K562 (cell line): Measurements from ENCODE around the gene TMEM61. TPM values are rescaled to one million over a fixed set of nuclear protein-coding genes. Genes with fewer than 3 reads are reported as not detected.

Experiments
- ATAC-seq: fragments of 200-7000 bp; cut with Tn5 transposase; 3 replicates; pipeline ENCODE4 v1.9.1; 2020; ENCODE audit warnings: moderate library complexity
- Bru-seq: library from RNA; stranded (reverse); fragments of 400-500 nt; gene quantifications from one replicate; lab custom pipeline; 2021; lab: Mats Ljungman, UMichigan
- BruChase-seq, 2 experiments: library from RNA; stranded (reverse); fragments of 400-500 nt; gene quantifications; one replicate each; lab custom pipeline; 2021; lab: Mats Ljungman, UMichigan
- BruUV-seq: library from RNA; stranded (reverse); fragments of 400-500 nt; replicated peaks from 2 replicates; lab custom pipeline; 2021; lab: Mats Ljungman, UMichigan
- CTCF ChIA-PET: fragments of 300-600 bp; formaldehyde crosslinking; extraction: SDS; loops from one replicate; lab custom pipeline; 2021; ENCODE audit warnings: low intra/inter-chr PET ratio; lab: Yijun Ruan, JAX
- POLR2A ChIA-PET: fragments of 300-600, 350-650 bp; sonication (Branson Sonifier 250); formaldehyde crosslinking; extraction: SDS; loops from one replicate; lab custom pipeline; 2021; ENCODE audit warnings: antibody characterized with exemption, inconsistent platforms; lab: Yijun Ruan, JAX
- DNase-seq, 4 experiments: peaks; one replicate each; pipeline versions ENCODE4 v3.0.0 to v3.0.0-alpha.2; 2011 to 2018; ENCODE audit warnings: low spot score in 3 of 4, mixed read lengths in 3 of 4; ENCODE audit errors: extremely low read depth in 1 of 4
- FAIRE-seq: peaks from 2 replicates; lab custom pipeline; 2011; peaks lifted over from hg19 to GRCh38; lab: Jason Lieb, UNC
- H2AFZ ChIP-seq: 2 replicates; pipeline ENCODE4 v1.6.0; 2011; ENCODE audit warnings: low read depth, low read length, control low read depth, inconsistent platforms
- H3K27ac ChIP-seq: fragments of 200-600 bp; 3 replicates; pipeline ENCODE4 v1.8.0; 2011; ENCODE audit warnings: low read depth, mild to moderate bottlenecking, control low read depth, inconsistent platforms, low read length, moderate library complexity, mixed read lengths; ENCODE audit errors: extremely low read depth
- H3K27me3 ChIP-seq, 2 experiments: fragments of 300-600 bp in 1 of 2; 2 replicates in 1 of 2; 3 replicates in 1 of 2; pipeline versions ENCODE4 v1.6.0 to v1.8.0; 2011; ENCODE audit warnings: inconsistent platforms in 2 of 2, low read length in 2 of 2, mild to moderate bottlenecking in 1 of 2, mixed read lengths in 1 of 2, moderate library complexity in 1 of 2; ENCODE audit not compliant: control insufficient read depth in 2 of 2, insufficient read depth in 2 of 2
- H3K36me3 ChIP-seq: fragments of 300-600 bp; 3 replicates; pipeline ENCODE4 v1.8.0; 2011; ENCODE audit warnings: mild to moderate bottlenecking, low read length, inconsistent platforms; ENCODE audit not compliant: control insufficient read depth, insufficient read depth
- H3K4me1 ChIP-seq, 2 experiments: fragments of 200-600 bp in 1 of 2; replicated peaks in 1 of 2; 2 replicates in 1 of 2; 3 replicates in 1 of 2; pipeline versions ENCODE4 v1.5.1 to v1.8.0; 2011; ENCODE audit warnings: inconsistent platforms in 2 of 2, low read length in 2 of 2, mild to moderate bottlenecking in 1 of 2, mixed read lengths in 1 of 2, moderate library complexity in 1 of 2; ENCODE audit not compliant: control insufficient read depth in 2 of 2, insufficient read depth in 2 of 2
- H3K4me2 ChIP-seq: 2 replicates; pipeline ENCODE4 v1.6.1; 2011; ENCODE audit warnings: low read length, control low read depth, inconsistent platforms, mixed read lengths; ENCODE audit not compliant: insufficient read depth
- H3K4me3 ChIP-seq: fragments of 200-600 bp; sonication (generic), shearing (Covaris generic); 2 replicates; pipeline ENCODE4 v1.5.1; 2016; ENCODE audit warnings: control low read depth, inconsistent platforms
- H3K79me2 ChIP-seq: fragments of 200-600 bp; 3 replicates; pipeline ENCODE4 v1.8.0; 2011; ENCODE audit warnings: low read length, inconsistent platforms; ENCODE audit not compliant: control insufficient read depth, insufficient read depth
- H3K9ac ChIP-seq, 2 experiments: 2 replicates each; pipeline versions ENCODE4 v1.6.0 to v1.6.1; 2011; ENCODE audit warnings: low read depth in 2 of 2, low read length in 2 of 2, control low read depth in 1 of 2, inconsistent platforms in 1 of 2, mild to moderate bottlenecking in 1 of 2, mixed read lengths in 1 of 2; ENCODE audit not compliant: insufficient read depth in 1 of 2
- H3K9me1 ChIP-seq: one replicate; pipeline ENCODE4 v1.6.0; 2011; ENCODE audit warnings: inconsistent platforms, mild to moderate bottlenecking, low read length, moderate library complexity; ENCODE audit not compliant: control insufficient read depth, insufficient read depth
- H3K9me3 ChIP-seq: replicated peaks from 2 replicates; pipeline ENCODE4 v1.5.1; 2011; ENCODE audit warnings: low read depth, low read length, inconsistent platforms; ENCODE audit not compliant: control insufficient read depth, insufficient read depth
- H4K20me1 ChIP-seq: replicated peaks from 2 replicates; pipeline ENCODE4 v1.6.1; 2011; ENCODE audit warnings: low read length, inconsistent platforms, mixed read lengths; ENCODE audit not compliant: control insufficient read depth, insufficient read depth
- PCBP2 ChIP-seq: fragments of 200-400 bp; formaldehyde crosslinking; IDR thresholded peaks from 2 replicates; pipeline ENCODE4 v1.6.1; 2018; ENCODE audit warnings: low read length, low read depth, mild to moderate bottlenecking, moderate library complexity; ENCODE audit not compliant: poor library complexity, severe bottlenecking
- ZNF57 ChIP-seq: fragments of 450-650 bp; formaldehyde crosslinking; IDR thresholded peaks from 2 replicates; pipeline ENCODE4 v1.4.0; 2020; ENCODE audit warnings: mild to moderate bottlenecking, moderate library complexity
- WGBS: fragments of 100-300 bp; shearing (Covaris generic); methylation state at CpG from one replicate; pipeline ENCODE4 v1.1.6; 2016; ENCODE audit warnings: low coverage, mixed read lengths; ENCODE audit not compliant: insufficient coverage; ENCODE audit errors: missing lambda C conversion rate; 5-methylcytosine and 5-hydroxymethylcytosine counted together
- in situ Hi-C: fragments of 300-500 bp; cut with MboI; formaldehyde crosslinking; loops from 4 replicates; pipeline ENCODE4 v1.15.0; 2018; ENCODE audit warnings: inconsistent platforms, mixed read lengths
- intact Hi-C: fragments of 100-400 bp; cut with micrococcal nuclease; formaldehyde crosslinking; loops from 2 replicates; pipeline ENCODE4 v1.14.2; 2022
- long read RNA-seq, 3 experiments: library from polyadenylated mRNA in 2 of 3; library from RNA in 1 of 3; unstranded in 2 of 3; stranded (forward) in 1 of 3; transcript quantifications; one replicate each; pipeline ENCODE4 v2.0.0, GENCODE V29; 2019 to 2022
- polyA minus RNA-seq, 3 experiments: library from RNA; depleted of rRNA, polyadenylated mRNA; stranded (reverse); fragments of >200 nt; gene quantifications; 2 replicates each; pipeline ENCODE4 v1.2.3, GENCODE V29; 2011
- polyA plus RNA-seq, 8 experiments: library from polyadenylated mRNA; depleted of rRNA in 4 of 8; stranded (reverse) in 5 of 8; unstranded in 3 of 8; fragments of >200 nt; fragmentation: Nextera tagmentation in 2 of 8; fragmentation: Illumina TruSeq in 1 of 8; extraction: Ambion mirVana in 2 of 8; extraction: Trizol in 1 of 8; gene quantifications; 2 replicates each; pipeline versions ENCODE4 v1.2.1 to v1.2.3, GENCODE V29; 2011 to 2014; ENCODE audit warnings: inconsistent platforms in 1 of 8, missing spikeins in 1 of 8
- total RNA-seq, 7 experiments: library from RNA; depleted of rRNA in 6 of 7; stranded (reverse); fragments of >200 nt in 6 of 7; fragmentation: Illumina TruSeq in 2 of 7; extraction: Trizol in 2 of 7; gene quantifications; 2 replicates each; pipeline versions ENCODE4 v1.2.1 to v1.2.3, GENCODE V29; 2011 to 2021; ENCODE audit warnings: low replicate concordance in 1 of 7
- TF ChIP-seq, protein P1 (sequence below): sonication (generic); formaldehyde crosslinking; IDR thresholded peaks from 2 replicates; pipeline ENCODE4 v1.4.0; 2020; ENCODE audit warnings: mild to moderate bottlenecking, missing genetic modification reagents
- TF ChIP-seq, protein P2 (sequence below): fragments of 200-800 bp; sonication (Bioruptor generic); IDR thresholded peaks from 2 replicates; pipeline ENCODE4 v1.6.1; 2017; ENCODE audit warnings: missing genetic modification characterization, missing compliant biosample characterization
- TF ChIP-seq, protein P3 (sequence below): fragments of 450-650 bp; IDR thresholded peaks from 2 replicates; pipeline ENCODE4 v1.6.1; 2016; ENCODE audit warnings: low read depth, mild to moderate bottlenecking, moderate library complexity

The TMEM61 gene
- total RNA-seq (2011; cell fraction: chromatin; rRNA removed; ENCODE audit: low replicate concordance): not detected in 2 replicates
- not detected in 2 replicates for total RNA-seq (2011; cell fraction: nucleolus; rRNA removed)
- total RNA-seq (2011; cell fraction: nucleoplasm; rRNA removed): not detected in 2 replicates
- total RNA-seq (2014; rRNA removed): not detected in 2 replicates
- not detected in 2 replicates for total RNA-seq (2014; rRNA removed; fragmentation: Illumina TruSeq; extraction: Trizol)
- not detected in 2 replicates for total RNA-seq (2015; rRNA removed; fragmentation: Illumina TruSeq; extraction: Trizol)
- not detected in 2 replicates for total RNA-seq (2021)
- polyA plus RNA-seq (2011; rRNA removed): not detected in 2 replicates
- polyA plus RNA-seq (2011; cell fraction: cytosol; rRNA removed): not detected in 2 replicates
- polyA plus RNA-seq (2011; cell fraction: nucleus; rRNA removed): not detected in 2 replicates
- polyA plus RNA-seq (2012): not detected in 2 replicates
- not detected in 2 replicates for polyA plus RNA-seq (2014; fragmentation: Illumina TruSeq; extraction: Trizol)
- not detected for polyA plus RNA-seq (2014; fragmentation: Nextera tagmentation; extraction: Ambion mirVana)
- polyA plus RNA-seq (2014; rRNA removed): not detected in 2 replicates
- polyA minus RNA-seq (2011; rRNA and poly(A)+ RNA removed): not detected in 2 replicates
- polyA minus RNA-seq (2011; cell fraction: cytosol; rRNA and poly(A)+ RNA removed): not detected in 2 replicates
- polyA minus RNA-seq (2011; cell fraction: nucleus; rRNA and poly(A)+ RNA removed): not detected in 2 replicates
- not detected for Bru-seq, nascent RNA
- BruChase-seq, experiment 1, labeled RNA remaining after a 2-hour chase: not detected
- BruChase-seq, experiment 2, labeled RNA remaining after a 6-hour chase: not detected
- long read RNA-seq, experiment 1: 0 reads
- long read RNA-seq, experiment 2: 0 reads
- long read RNA-seq, experiment 3: 0 reads

DNA sequence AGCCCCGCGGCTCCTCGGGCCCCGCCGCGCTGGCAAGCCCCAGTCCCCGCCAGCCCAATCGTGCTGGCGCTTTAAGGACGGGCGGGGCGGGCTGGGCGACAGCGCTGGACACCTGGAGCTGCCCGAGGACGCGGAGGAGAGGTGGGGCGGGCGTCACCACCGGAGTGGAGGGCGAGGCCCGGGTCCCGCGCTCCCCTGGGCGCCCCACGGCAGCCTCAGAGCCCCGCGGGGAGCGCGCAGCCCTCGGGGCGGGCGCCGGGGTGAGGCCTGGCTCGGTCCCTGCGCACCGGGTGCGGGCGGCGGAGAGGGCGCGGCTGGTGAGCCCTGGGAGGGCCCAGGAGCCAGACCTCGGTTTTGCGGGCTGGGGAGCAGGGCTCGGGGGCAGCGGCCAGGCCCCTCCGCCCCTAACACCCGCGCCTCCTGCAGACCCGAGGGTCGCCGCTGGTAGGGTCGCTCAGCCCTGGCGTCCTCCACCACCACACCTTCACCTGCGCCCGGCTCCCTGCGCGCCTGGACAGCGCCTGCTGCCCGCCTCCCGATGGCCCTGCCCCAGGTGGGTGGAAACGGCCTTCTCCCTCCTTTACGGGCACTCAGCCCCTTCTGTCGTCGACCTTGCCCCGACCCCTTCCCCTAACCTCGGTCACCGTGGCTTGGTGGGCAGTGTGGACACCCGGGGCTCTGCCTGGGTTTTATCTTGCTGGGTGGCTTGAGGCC lies at the start of gene TMEM61:
Gene TMEM61 (plus strand): TSS at position 101 of the 714 bp plus-strand sequence. CDS start 438 bp downstream, at position 539.
- no TSS peak for BruUV-seq
- H3K9me1 ChIP-seq: no peaks in the 10 kb centered on the region
- H2AFZ ChIP-seq: no peak within 1 kb of the TSS
- no peak for ATAC-seq
- WGBS: 7% methylated on average over 44 of the region's 69 CpGs
- no peak for TF ChIP-seq ZNF57 (CRISPR knock-in tag)
- TF ChIP-seq, protein P1, sequence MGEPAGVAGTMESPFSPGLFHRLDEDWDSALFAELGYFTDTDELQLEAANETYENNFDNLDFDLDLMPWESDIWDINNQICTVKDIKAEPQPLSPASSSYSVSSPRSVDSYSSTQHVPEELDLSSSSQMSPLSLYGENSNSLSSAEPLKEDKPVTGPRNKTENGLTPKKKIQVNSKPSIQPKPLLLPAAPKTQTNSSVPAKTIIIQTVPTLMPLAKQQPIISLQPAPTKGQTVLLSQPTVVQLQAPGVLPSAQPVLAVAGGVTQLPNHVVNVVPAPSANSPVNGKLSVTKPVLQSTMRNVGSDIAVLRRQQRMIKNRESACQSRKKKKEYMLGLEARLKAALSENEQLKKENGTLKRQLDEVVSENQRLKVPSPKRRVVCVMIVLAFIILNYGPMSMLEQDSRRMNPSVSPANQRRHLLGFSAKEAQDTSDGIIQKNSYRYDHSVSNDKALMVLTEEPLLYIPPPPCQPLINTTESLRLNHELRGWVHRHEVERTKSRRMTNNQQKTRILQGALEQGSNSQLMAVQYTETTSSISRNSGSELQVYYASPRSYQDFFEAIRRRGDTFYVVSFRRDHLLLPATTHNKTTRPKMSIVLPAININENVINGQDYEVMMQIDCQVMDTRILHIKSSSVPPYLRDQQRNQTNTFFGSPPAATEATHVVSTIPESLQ (CRISPR knock-in tag): no peak
- TF ChIP-seq, protein P2, sequence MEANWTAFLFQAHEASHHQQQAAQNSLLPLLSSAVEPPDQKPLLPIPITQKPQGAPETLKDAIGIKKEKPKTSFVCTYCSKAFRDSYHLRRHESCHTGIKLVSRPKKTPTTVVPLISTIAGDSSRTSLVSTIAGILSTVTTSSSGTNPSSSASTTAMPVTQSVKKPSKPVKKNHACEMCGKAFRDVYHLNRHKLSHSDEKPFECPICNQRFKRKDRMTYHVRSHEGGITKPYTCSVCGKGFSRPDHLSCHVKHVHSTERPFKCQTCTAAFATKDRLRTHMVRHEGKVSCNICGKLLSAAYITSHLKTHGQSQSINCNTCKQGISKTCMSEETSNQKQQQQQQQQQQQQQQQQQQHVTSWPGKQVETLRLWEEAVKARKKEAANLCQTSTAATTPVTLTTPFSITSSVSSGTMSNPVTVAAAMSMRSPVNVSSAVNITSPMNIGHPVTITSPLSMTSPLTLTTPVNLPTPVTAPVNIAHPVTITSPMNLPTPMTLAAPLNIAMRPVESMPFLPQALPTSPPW: peak; percentile 35
- TF ChIP-seq PCBP2: no peak
- TF ChIP-seq, protein P3, sequence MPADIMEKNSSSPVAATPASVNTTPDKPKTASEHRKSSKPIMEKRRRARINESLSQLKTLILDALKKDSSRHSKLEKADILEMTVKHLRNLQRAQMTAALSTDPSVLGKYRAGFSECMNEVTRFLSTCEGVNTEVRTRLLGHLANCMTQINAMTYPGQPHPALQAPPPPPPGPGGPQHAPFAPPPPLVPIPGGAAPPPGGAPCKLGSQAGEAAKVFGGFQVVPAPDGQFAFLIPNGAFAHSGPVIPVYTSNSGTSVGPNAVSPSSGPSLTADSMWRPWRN: no peak
- H3K36me3 ChIP-seq: no peaks in the 10 kb centered on the region
- FAIRE-seq: no peak
- no peaks in the 10 kb centered on the region for H3K9me3 ChIP-seq
- H3K4me1 ChIP-seq: peaks cover 0 to 10% of the 10 kb centered on the region in 2 experiments; a peak in 2 of 5 replicates
- no peak for DNase-seq
- in situ Hi-C loops (no loop called here), intact Hi-C loops (no loop called here)
- peaks cover 29 to 74% of the 10 kb centered on the region in 2 experiments for H3K27me3 ChIP-seq
- 0 out of 2 replicates have a peak, but pooled peaks cover 5% of the 10 kb centered on the region for H4K20me1 ChIP-seq
- CTCF ChIA-PET: no interaction called here
- no peak within 1 kb of the TSS for H3K27ac ChIP-seq
- H3K4me3 ChIP-seq: no peak within 1 kb of the TSS
- H3K9ac ChIP-seq: no peak within 1 kb of the TSS
- no peaks in the 10 kb centered on the region for H3K79me2 ChIP-seq
- H3K4me2 ChIP-seq: no peak within 1 kb of the TSS
- POLR2A ChIA-PET: interaction anchor here (1.7 kb wide), 1 partner anchor 19 kb away, joined by 6 read pairs; no protein-coding TSS in a partner anchor
